Right ventricle myocardium superior (tissue), 1 donor: ENCODE results near the gene TM9SF1. TPM values are rescaled to one million over a fixed set of nuclear protein-coding genes. Genes with fewer than 3 reads are reported as not detected.

Source experiments
- ATAC-seq: fragments of 200-7000 bp; cut with Tn5 transposase; one replicate; pipeline ENCODE4 v1.9.1; 2020; ENCODE audit warnings: mild to moderate bottlenecking; ENCODE audit not compliant: poor library complexity
- DNase-seq: peaks from one replicate; pipeline ENCODE4 v3.0.0-alpha.2; 2020
- intact Hi-C: fragments of 100-400 bp; cut with DNase I; formaldehyde crosslinking; loops from one replicate; pipeline ENCODE4 v1.11.2; 2022
- long read RNA-seq: library from polyadenylated mRNA; unstranded; transcript quantifications from one replicate; pipeline ENCODE4 v2.0.0, GENCODE V29; 2021
- total RNA-seq: library from RNA; stranded (reverse); fragmentation: NEBNext Ultra II Directional; extraction: Animal tissue kit (Norgen Biotek cat#: 25700); gene quantifications from one replicate; pipeline ENCODE4 v1.2.1, GENCODE V29; 2021
- donor health status: DM: no; HTN: yes; CAD: no; lungs with severe emphysema.

Gene TM9SF1
- total RNA-seq, result 19.2 TPM
- long read RNA-seq, transcript TM9SF1-201 (6 exons, 2,452 nt), result major isoform, 58 of 89 reads
- long read RNA-seq, partial matches to known transcripts, result 21 of 89 reads
- long read RNA-seq, other reads (novel, unspliced or antisense), result 6 of 89 reads

- ATAC-seq (peak; percentile 98), DNase-seq (peak; percentile 94)
- intact Hi-C loops, result no loop called here
These were observed at the start of gene TM9SF1 for GRCh38 chr14:24195186-24196070. Gene TM9SF1 (minus strand): TSS chr14:24195441. CDS start chr14:24195019, 422 bp downstream.

- DNase-seq (no peak), ATAC-seq (peak; percentile 0)
- intact Hi-C loops, result loop anchor here (2.0 kb wide), 1 partner anchor 53 kb away; no protein-coding TSS in a partner anchor
These were observed 48.1 kb upstream of the TM9SF1 start for GRCh38 chr14:24243336-24243836.

GRCh38 chr14:24241829-24242443 is 46.7 kb upstream of the TM9SF1 start:
- DNase-seq, result peak; percentile 94
- intact Hi-C loops, result loop anchor here (2.0 kb wide), 1 partner anchor 55 kb away; no protein-coding TSS in a partner anchor
- peak; percentile 95 for ATAC-seq

- ATAC-seq, result no peak
- intact Hi-C loops, result no loop called here
- DNase-seq, result no peak
These were observed 45.1 kb upstream of the TM9SF1 start for GRCh38 chr14:24240110-24240918.

- ATAC-seq (no peak), DNase-seq (no peak)
- intact Hi-C loops, result no loop called here
These were observed 43.3 kb upstream of the TM9SF1 start for GRCh38 chr14:24238527-24239037.

GRCh38 chr14:24238123-24238522 is 42.9 kb upstream of the TM9SF1 start:
- DNase-seq (no peak), ATAC-seq (no peak)
- intact Hi-C loops, result no loop called here

- intact Hi-C loops, result no loop called here
- ATAC-seq (no peak), DNase-seq (no peak)
These were observed 42.3 kb upstream of the TM9SF1 start for GRCh38 chr14:24237463-24237955.

GRCh38 chr14:24236689-24237462 is 41.6 kb upstream of the TM9SF1 start:
- DNase-seq (no peak), ATAC-seq (no peak)
- intact Hi-C loops, result no loop called here

GRCh38 chr14:24235804-24236688 is 40.8 kb upstream of the TM9SF1 start:
- DNase-seq (no peak), ATAC-seq (no peak)
- intact Hi-C loops, result no loop called here

- DNase-seq (no peak), ATAC-seq (no peak)
- intact Hi-C loops, result no loop called here
These were observed 39.1 kb upstream of the TM9SF1 start for GRCh38 chr14:24234095-24235005.

- DNase-seq, result no peak
- no peak for ATAC-seq
- intact Hi-C loops, result no loop called here
These were observed 38.3 kb upstream of the TM9SF1 start for GRCh38 chr14:24233538-24233866.

GRCh38 chr14:24232645-24233537 is 37.6 kb upstream of the TM9SF1 start, which contains the start of gene GMPR2:
Gene GMPR2 (plus strand): TSS chr14:24232929. CDS start chr14:24233254, 325 bp downstream.
- DNase-seq (peak; percentile 87), ATAC-seq (peak; percentile 81)
- intact Hi-C loops, result no loop called here

- ATAC-seq (peak; percentile 92), DNase-seq (peak; percentile 95)
- intact Hi-C loops, result no loop called here
These were observed 36.9 kb upstream of the TM9SF1 start, which contains the start of gene NEDD8 for GRCh38 chr14:24232121-24232644. Gene NEDD8 (minus strand): TSS chr14:24232367. CDS start chr14:24232267, 100 bp downstream.
